ENCODE measurements around the gene UQCRC1.

UQCRC1 gene

GRCh38 chr3:48598323-48599076 is 10.9 kb downstream of the UQCRC1 start:
- FAIRE-seq, result no peak

DNA sequence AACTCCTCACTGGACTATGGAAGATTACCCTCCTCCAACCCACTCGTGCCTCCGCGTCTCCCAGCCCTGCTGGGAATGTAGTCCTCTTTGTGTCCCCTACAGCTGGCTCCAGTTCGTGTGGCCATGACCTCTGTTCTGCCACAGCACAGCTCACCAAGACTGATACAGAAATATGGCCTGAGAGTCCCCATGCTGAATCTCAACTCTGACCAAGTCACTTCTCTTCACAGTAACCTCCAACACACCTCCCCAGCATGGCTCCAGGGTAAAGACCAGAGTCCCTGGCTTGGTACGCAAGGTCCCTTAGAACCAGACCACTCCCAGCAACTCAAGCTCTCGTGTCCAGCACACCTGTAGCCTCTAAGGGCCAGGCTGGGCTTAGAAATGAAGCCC is 12.0 kb downstream of the UQCRC1 start:
- FAIRE-seq, result no peak

- no peak for FAIRE-seq
Measured at GRCh38 chr3:48596676-48597407, 12.6 kb downstream of the UQCRC1 start.

DNA sequence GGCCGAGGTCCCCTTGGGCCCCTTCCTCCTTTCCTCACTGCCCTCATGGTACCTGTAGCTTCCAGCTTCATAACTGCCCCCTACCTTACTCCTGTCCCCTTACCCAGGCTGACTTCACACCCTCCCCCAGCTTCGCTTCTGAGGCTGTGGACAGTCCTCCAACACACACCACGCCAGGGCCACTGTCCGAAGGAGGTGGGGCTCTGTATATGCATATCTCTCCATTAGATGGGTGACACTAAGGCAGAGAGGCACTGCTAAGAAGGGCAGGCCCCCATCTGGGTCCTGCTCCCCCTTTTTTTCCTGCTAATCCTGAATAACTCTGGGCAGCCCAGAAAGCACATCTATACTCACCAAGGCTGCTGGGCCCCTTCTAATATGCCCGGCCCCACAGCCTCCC is 13.3 kb downstream of the UQCRC1 start:
- no peak for FAIRE-seq

DNA sequence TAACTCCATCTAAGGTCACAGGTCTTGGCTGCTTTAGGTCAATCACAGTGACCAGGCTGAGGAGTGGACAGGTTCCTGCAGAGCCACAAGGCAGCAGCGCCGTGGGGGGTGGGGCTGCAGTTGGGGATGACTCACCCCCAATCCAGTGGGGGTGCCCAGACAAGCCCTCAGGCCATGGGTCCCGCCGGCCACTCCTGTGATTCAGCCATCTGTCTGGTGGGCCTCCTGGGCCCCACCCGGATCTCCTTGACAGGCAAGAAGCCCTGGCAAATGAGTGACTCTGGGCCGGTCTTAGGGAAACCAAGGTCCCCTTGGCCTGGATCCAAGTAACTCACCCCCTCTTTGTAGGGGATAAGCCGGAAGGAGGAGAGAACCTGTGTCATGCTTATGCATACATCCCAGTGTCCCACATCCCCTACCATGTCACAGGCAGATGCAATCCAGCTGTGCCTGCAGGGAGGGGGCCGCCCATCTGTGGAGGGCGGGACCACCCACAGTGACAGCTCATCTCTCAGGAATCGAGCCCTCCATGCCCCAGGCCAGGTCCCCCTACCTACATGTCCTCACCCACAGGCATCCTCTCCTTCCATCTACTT is 13.8 kb downstream of the UQCRC1 start:
- FAIRE-seq, result no peak

DNA sequence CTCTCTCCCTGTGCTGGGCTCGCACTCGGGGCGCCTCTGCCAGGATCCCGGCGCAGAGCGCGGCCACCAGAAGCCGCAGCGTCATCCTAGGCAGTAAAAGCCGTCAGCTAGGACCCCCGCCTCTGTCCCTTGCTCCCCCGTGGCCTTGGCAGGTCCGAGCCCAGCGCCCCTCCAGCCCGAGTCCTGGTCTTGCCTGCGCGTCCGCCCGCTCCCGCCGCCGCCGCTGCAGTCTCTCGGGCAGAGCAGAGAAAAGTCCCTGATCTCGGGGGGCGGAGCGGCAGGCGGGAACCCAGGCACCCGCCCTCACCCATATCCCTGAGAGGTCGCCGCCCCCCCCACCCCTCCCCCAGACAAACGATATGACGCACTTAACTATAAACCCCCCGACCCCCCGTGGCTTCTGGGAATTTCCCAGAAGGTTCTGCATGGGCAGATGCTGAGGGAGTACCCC is 14.3 kb downstream of the UQCRC1 start, which contains the start of gene COL7A1:
Gene COL7A1, minus strand, starts transcription at position 255 of the 451 bp plus-strand sequence. Its CDS starts 170 bp downstream, at position 85.
- no peak for FAIRE-seq

DNA sequence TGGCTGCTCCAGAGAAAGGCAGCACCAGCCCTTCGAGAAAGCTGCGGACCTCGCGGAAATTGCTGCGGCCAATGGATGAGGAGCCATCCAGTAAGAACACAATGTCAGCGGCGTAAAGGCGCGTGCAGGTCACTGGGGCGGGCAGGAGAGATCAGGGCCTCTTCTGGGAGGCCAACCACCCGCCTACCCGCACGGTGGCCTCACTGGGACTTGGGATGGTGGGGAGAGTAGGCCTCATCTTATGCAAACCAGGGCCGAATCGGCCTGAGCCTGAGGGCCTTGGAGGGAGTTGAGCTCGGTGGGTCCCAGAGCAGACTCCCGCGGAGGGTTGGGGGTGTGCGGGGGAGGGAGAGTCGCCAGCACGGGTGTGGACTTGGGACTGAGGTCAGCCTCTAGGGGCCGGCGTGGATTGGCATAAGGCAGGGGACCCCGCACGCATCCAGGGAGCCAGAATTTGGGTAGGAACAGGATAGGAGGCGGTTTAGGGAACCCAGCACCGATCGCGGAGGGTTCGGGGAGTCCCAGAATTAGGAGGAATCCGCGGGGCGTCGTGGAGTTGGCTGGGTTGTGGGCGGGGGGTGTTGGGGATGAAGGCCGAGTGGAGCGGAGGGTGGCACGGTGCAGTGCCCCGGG is 14.9 kb downstream of the UQCRC1 start:
- FAIRE-seq, result no peak

DNA sequence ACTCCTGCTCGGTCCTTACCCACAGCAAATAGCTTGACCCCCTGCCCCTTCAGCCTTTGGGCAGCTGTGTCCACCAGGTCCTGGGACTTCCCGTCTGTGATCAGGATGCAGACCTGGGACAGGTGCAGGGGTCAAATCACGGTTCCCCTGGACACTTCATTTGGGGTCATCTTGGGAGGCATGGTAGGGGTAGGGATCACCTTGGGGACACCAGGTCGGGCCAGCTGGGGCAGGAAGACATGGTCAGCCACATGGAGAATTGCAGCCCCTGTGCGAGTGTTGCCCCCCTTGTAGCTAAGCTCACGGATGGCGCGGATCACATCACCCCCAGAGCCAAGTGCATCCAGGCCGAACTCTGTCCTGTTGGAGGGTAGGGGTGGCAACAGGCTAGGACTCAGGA is 16.1 kb downstream of the UQCRC1 start:
- FAIRE-seq, result no peak

DNA sequence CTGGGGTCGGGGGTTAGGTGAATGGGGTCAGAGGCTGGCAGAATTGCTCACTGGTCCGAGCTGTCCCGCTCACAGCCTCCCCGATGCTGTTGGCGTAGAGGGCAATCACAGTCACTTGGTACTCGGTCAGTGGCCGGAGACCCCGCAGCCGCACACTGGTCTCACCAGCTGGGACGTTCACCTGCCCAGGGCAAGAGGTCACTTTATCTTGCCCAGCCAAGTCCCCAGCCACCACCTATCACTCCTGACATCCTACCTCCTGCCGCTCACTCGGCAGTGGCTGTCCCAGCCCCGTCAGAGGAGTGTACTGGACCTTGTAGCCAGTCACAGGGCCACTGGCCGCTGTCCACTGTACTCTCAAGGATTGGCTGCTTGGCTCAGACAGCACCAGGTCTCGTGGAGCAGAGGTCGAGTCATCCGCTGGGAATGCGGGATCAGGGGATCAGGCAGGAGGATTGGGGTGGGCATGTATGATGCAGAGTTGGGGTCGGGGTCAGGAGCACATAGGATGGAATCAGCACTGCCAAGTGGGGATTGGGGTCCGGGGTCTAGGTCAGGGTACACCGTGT is 16.8 kb downstream of the UQCRC1 start:
- FAIRE-seq, result no peak

- FAIRE-seq, result no peak
Measured at GRCh38 chr3:48591886-48592518, 17.4 kb downstream of the UQCRC1 start.

DNA sequence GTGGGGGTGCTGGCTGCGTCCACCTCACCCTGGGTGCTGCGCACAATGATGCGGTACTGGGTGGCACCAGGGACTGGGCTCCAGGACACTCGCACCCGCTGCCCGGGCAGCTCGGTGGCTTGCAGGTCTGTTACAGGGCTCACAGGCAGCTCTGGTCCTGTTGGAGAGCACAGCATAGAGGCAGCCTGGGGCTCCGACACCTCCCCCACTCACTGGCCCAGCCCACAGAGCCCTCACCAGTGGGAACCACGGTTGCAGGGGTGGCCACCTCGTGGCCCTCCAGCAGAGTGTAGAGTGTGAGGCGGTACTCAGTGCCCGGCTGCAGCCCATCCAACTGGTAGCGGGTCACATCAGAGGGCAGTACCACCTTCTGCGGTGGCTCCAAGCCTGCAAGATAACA is 18.0 kb downstream of the UQCRC1 start:
- FAIRE-seq, result no peak

DNA sequence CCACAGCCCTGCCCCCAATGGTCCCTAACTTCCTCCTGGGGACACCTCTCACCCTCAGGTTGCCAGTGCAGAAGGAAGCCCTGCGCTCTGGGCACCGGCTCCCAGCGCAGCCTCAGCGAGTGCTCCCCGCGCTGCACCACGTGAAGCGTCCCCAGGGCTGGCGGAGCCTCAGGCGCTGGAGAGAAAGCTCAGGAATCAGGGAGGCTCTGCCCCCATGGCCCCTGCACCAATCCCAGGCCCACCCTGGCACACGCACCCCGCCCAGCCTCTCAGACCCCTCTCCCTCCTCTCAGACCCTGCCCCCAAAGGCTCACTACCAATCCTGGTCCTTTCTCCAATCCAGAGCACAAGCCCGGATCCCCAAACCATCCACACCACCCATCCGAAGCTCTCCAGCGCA is 21.2 kb downstream of the UQCRC1 start:
- FAIRE-seq, result no peak

GRCh38 chr3:48587686-48588085 is 21.8 kb downstream of the UQCRC1 start:
- no peak for FAIRE-seq

- FAIRE-seq, result no peak
Measured at GRCh38 chr3:48585411-48585810, 24.0 kb downstream of the UQCRC1 start.

GRCh38 chr3:48584836-48585235 is 24.6 kb downstream of the UQCRC1 start:
- no peak for FAIRE-seq

DNA sequence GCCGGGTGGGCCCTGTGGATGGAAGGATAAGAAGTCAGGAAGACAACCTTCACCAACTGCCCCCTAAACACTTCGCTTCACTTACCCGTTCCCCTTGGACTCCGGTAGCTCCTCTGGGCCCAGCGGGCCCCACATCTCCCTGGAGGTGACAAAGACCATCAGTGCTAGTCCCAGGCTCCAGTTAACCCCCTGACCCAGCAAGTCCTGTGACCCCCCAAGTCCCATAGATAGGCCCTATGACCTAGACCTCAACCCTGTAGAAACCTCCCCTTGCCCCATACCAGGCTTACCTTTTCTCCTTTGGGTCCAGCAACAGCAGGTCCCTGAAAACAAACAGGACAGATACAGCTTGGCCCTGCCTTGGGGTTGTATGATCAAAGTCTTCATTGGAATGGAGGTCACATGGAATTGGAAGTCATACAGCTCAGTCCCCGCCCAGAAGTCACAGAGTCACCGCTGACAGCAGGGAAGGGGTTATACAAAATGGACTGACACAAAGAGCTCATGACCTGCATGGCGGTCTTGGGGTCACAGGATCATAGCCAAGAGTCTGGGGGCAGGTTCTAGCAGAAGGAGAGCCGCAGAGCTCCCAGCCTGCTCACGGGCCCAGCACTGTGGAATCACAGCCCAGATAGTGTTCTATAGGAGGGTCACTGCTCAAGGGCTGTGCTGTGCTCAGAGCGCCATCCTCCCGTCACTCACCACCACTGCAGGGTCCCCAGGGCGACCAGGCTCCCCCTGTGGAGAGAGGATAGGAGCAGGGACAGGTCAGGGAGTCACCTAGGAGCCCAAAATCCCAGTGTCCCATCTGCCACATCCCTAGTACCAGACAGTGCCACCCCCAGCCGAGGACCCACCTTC is 27.6 kb downstream of the UQCRC1 start:
- FAIRE-seq, result no peak

DNA sequence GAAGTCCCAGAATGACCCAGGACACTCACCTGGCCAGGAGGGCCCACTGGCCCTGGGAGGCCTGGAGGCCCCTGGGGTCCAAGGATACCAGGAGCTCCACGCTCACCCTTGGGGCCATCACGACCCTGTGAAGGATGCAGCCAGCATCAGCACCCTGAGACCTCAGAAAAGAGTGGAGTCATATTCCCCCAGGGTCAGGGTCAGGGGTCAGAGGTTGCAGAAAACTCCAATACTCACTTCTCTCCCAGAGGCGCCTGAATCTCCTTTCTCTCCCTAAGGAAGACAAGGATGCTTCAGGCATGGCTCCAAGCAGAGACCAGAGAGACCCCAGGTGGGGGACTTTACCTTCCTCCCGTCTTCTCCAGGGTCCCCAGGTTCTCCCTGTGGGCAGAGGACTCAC is 32.8 kb downstream of the UQCRC1 start:
- FAIRE-seq, result no peak

GRCh38 chr3:48575366-48575765 is 34.1 kb downstream of the UQCRC1 start:
- no peak for FAIRE-seq

DNA sequence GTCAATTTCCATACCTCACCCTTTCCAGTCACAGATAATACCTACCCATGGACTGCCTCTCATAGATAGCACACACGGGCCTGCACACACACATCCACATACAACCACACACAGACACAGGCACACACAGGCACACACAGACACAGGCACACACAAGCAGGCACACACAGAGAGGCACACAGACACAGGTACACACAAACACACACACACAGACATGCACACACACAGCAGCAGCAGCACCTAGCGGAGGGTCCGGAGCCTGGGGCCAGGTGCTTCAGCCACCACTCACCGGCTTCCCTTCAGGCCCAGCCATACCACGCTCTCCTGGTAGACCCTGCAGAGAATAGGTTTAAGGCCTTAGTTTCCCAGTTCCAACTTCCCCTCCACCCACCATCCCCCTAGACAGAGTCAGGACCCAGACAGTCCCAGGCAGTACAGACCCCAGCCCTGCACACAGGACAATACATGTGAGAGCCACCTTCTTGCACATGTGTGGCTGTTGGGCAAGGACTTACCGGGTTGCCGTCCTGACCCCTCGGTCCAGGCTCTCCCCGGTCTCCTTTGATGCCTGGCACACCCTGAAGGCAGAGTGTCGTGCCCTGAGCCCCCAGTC is 35.4 kb downstream of the UQCRC1 start:
- FAIRE-seq, result no peak

DNA sequence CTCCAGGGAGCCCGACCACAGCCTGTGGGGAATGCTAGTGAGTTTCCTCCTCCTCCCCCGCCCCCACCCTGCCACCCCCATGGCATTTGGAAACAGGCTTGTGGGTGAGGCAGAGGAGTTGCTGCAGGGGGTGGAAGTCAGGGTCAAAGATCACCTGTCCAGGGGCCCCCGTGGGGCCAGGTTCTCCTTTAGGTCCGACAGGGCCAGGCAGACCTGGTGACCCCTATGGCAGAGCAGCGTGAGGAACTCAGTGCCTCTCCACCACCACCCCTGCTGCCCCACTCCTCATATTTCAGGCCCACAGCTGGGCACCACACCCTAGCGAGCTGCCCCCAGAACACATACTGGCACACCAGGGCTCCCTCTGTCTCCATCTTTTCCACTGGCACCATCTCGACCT is 36.9 kb downstream of the UQCRC1 start:
- FAIRE-seq, result no peak

DNA sequence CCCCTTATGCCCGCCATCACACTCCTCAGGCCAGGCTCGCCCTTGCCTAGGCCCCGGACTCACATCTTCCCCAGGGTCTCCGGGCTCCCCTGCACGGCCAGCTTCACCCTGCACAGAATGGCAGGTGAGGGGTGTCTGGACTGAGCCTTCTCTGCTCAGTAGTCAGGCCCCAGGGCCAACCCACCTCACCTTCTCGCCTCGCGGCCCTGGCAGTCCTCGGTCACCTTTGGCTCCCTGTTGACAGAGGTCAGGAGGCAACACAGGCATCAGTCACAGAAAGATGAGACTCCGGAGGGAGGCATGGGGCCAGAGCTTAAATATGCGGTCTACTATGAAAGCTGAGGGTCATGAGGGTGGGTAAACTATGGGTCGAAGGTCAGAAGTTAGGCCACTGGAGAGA is 37.5 kb downstream of the UQCRC1 start:
- no peak for FAIRE-seq

All from TTC549 (cell line).